Superior temporal gyrus (tissue), 1 donor: ENCODE measurements around the gene MYCBP.
"Not testable (repeated sequence)": the region's sequence is repeated elsewhere in the genome, so short reads cannot be mapped to it uniquely, and the experiment has no call there.

ENCODE experiments used
- DNase-seq: peaks from one replicate; pipeline ENCODE4 v3.0.0-alpha.2; 2016; ENCODE audit errors: extremely low spot score

Gene MYCBP

DNA sequence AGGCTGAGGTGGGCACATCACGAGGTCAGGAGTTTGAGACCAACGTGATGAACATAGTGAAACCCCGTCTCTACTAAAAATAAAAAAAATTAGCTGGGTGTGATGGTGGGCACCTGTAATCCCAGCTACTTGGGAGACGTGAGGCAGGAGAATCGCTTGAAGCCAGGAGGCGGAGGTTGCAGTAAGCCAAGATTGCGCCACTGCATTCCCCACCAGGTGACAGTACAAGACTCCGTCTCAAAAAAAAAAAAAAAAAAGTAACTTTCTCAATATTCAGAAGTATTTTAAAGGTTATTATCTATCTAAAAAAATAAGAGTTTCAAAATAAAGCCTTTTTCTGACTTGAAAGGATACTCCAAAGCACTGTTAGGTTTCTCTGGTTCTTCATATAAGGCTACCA, 5.9 kb downstream of the MYCBP start:
- no peak for DNase-seq

DNA sequence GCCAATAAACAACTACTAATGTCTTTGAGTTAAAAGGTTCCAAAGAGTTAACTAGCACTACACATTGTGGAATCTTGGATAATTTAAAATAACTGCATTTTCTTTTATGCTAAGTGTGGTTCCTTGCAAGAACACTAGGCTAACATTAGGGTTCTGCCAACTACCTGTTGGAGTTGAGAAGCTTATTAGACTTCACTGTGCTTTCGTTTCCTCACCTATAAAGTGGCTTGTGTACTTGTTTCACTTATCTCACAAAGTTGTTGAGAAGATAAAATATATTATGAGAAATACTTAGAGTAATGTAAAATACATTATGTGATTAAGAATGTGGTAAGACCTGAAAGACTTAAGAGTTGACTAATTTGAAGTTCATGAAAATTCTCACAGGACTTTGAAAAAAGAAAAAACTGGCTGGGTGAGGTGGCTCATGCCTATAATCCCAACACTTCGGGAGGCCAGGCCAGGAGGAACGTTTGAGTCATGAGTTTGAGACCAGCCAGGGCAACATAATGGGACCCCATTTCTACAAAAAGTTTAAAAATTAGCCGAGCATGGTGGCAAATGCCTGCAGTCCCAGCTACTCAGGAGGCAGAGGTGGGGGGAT, 7.9 kb downstream of the MYCBP start:
- DNase-seq = no peak

DNA sequence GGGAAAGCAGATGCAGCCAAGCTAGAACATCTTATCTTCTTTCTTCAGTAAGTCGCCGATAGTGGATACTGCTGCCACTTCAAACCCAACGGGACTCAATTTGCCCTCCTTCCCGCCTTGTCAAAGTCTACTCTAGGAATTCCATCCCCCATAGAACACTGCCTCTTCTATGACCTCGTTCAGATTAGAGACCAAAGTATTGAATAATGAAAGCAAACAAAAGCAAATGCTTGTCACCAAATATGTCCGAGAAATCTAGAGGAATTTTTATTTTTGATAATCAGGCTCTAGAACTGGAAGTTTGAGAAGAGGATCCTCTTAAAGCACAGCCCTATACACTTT, 12.7 kb downstream of the MYCBP start:
- DNase-seq = peak; percentile 53

DNA sequence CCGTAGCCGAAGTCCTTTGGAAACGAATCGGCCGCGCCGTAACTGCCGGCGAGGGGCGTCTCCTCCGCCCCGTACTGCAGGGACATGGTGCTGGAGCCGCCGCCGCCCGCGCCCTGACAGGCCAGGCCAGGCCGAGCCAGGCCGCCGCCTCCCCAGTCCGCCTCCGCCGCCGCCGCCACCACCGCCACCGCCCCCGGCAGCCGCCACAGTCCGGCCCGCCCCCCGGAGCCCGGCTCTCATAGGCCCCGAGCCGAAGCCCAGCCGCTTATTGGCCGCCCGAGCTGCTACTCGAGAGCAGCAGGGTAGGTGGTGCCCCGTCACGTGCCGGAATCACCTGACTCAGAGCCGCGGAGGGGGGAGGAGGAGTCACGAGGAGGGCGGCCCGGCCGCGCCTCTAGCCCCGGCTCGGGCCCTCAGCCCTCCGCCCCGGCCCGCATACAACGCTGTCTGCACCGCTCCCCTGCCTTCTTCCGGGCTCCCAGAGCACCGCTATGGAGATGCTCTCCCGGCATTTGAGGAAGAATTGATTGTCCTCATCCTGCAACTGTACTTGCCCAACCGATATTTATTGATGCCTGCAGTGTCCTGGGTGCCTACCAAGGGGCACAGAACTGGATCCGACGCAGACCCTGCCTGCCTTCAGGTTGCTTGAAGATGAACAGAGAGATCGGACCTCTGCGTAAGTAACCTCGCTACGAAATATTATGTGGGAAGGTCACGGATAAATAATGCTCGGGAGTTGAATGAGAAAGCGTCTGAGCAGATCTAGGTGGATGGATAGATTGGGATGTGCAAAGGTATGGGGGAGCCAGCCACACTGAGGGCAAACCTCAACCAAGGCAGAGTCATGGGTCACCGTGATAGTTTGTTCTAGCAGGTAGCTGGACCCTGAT, 13.3 kb downstream of the MYCBP start, which contains the start of gene RRAGC:
TSS of gene RRAGC (minus strand) at position 212 of the 893 bp plus-strand sequence. CDS start at position 86, 126 bp downstream.
- DNase-seq = peak; percentile 98

DNA sequence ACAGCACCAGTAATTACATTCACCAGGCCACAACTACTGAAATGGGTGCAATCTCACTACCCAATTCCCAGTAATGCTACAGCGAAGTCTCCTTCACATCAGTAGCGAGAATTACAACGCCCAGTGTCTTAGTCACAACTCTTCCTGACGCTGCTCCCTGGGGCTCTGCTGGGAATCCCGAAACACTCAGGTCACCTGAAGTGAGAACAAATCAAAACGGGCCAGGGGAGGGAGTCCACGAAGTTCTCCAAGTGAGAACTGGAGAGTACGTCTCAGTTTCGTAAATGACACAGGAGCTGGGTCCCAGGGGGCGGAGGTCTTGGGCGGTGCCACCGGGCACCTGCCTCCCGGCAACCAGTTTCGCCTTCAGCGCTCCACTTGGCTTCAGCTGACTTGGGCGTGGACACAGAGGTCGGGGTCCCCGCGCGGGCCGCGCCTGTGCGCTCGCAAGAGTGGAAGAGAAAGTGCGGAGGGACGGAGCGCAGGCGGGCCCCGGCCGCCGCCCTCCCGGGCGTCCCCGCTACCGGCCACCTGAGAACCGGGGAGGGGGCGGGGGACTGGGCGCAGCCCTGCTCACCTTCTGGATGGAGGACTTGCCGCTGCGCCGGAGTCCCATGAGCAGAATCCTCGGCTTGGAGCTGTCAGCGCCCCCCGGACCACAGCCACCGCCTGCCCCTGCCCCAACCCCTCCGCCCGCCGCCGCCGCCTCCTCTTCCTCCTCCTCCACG, 14.2 kb downstream of the MYCBP start:
- peak; percentile 20 for DNase-seq

GRCh38 chr1:38852780-38853179, 20.4 kb downstream of the MYCBP start:
- DNase-seq = no peak

DNA sequence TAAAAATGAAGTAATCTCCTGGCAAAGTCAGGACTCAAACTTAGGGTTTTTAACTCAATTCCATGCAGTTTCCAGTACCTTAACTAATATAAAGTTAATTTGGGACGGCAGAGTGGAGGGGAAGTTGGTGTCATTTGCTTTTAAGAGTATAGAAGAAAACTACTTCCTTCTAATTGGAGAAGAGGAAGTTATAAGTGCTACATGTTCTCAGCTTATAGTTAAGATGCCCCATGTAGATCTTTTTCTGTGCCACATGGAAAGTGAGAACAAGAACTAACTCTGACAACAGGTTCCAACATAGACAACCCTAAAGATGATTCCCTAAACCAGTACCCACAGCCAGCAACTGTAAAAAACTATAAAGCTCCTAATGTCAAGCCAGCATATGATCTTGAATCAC, 25.1 kb downstream of the MYCBP start:
- no peak for DNase-seq

DNA sequence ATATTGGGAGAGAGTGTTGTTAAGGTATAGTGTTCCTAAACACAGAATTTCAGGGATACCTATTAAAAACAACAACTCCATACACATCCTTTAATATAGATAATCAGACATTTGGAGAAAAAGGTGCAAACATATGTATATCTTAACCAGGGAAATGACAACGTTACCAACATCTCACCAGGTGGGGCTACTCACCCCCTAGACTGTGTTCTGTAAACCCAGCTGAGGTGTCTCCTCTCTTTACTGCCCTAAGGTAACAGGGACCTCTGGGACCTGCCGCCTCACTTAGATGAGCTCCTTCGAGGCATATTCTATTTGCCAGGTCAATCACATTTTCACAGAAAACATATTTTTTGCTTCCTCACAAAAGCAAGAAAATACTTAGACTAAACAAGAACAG, 26.9 kb downstream of the MYCBP start:
- DNase-seq = no peak

DNA sequence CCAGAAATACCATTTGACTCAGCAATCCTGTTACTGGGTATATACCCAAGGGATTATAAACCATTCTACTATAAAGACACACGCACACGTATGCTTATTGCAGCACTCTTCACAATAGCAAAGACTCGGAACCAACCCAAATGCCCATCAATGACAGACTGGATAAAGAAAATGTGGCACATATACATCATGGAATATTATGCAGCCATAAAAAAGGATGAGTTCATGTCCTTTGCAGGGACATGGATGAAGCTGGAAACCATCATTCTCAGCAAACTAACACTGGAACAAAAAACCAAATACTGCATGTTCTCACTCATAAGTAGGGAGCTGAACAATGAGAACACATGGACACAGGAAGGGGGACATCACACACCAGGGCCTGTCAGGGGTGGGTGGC, 28.1 kb downstream of the MYCBP start:
- DNase-seq = not testable (repeated sequence)

GRCh38 chr1:38840281-38840680, 32.9 kb downstream of the MYCBP start:
- no peak for DNase-seq

DNA sequence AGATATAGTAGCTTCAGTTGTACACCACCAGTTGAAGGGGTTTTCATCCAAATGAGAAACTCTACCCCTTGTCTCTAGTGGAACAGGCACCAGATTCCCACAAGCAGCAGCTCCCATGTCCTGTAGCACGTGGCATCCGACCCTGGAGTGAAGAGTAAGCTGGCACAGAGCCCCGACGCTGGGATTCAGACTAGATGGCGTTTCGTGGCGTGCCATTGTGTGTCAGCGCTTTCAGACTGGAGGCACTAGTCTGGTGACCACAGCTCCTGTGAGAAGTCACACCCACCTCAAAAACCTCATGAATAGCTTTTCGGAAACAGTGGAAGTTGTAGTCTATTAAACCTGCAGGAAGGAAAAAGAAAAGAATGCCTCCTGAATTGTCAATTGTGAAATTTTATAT, 33.8 kb downstream of the MYCBP start:
- DNase-seq = no peak

DNA sequence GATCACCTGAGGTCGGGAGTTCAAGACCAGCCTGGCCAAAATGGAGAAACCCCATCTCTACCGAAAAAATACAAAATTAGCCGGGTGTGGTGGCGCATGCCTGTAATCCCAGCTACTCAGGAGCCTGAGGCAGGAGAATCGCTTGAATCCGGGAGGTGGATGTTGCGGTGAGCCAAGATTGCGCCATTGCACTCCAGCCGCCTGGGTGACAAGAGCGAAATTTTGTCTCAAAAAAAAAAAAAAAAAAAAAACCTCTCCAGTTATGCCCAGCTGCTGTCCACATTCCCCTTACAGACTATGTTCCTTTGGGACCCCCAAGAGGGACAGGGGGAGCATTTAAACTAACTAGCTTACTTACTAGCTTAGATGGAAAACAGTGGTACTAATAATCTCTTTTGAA, 36.8 kb downstream of the MYCBP start:
- not testable (repeated sequence) for DNase-seq

GRCh38 chr1:38834937-38835827, 38.0 kb downstream of the MYCBP start:
- DNase-seq = peak; percentile 94

DNA sequence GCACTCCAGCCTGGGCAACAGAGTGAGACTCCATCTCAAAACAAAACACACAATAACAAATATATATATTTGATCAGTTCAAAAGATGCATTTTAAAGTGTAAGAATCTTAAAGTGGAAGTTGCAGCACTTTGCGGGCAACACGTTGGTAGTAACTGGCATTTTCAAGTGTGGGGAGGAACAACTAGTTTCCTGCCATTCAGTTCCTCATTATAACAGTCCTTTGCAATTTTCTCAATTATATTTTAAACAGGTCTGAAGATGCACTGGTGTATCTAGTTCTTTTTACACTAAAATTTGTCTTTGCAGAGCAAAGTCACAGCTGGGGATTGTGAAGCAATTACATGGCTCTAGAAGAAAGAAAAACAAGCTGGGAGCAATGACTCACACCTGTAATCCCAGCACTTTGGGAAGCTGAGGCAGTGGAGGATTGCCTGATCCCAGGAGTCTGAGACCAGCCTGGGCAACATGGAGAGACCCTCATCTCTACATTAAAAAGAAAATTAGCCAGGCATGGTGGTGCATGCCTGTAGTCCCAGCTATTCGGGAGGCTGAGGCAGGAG, 38.8 kb downstream of the MYCBP start:
- no peak for DNase-seq

- no peak for DNase-seq
Observed at GRCh38 chr1:38833146-38833545, 40.0 kb downstream of the MYCBP start.

GRCh38 chr1:38832370-38832734, 40.8 kb downstream of the MYCBP start:
- DNase-seq = no peak

DNA sequence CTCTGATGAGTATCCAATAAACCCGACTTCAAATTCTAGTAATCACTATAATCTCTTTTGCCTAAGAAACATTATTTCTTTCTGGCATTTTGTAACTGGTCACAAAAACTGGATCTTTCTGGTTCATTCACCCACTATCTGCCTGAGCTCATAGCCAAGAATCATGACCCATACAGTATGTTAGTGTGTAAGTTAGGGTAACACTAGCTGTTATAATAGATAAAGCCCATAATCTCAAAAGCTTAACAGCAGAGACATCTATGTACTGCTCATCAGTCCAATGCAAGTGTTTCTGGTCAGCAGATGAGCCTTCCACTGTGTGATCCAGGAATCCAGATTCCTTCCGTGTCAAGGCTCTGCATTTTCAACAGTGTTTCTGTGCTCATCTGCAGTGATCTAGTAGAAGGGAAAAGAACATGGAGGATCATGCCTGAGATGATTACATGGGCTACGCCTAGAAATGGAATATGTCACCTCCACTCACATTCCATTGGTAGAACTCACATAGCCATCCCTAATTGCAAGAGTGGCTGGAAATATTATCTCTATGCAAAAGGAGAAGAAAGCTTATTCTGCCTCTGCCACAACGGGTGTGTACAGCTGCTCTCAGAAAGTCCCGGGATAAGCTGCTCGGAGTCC, 41.3 kb downstream of the MYCBP start:
- DNase-seq = no peak

DNA sequence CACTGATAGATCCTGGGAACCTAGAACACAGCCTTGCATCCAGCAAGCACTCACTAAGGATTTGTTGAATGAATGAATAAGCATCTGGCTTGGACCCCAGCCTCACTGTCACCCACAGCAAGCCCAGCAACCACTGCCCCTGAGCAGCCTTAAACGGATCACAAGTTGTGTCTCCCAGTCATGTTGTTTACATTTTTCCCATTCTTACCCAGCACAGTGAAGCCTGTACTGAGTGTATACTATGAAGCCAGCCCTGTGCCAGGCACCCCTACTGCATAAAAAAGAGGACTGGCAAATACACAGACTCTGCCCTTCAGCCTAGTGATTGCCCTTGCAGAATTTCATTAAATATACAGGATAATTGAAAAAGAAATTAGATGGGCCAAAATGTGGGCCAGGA, 43.8 kb downstream of the MYCBP start:
- no peak for DNase-seq

- DNase-seq = no peak
Observed at GRCh38 chr1:38827318-38827717, 45.8 kb downstream of the MYCBP start.

GRCh38 chr1:38826886-38827285, 46.3 kb downstream of the MYCBP start:
- DNase-seq = no peak

DNA sequence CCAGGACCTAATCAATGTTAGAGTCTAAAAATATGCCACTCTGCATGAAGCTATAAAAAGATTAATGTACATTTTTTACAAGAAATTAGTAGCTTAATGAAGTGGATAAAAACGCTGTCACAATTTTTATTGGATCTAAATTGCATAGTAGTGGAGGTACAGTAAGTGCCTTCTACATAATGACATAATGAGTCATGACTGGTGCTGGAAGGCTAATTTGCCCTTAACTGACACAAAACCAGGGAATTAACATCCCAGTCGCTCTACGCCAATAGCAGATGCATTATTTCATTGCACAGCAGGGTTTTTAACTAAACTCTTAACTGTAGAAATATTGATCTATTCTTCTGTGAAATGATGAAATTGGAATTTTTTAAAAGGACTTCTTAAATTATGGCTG, 46.9 kb downstream of the MYCBP start:
- no peak for DNase-seq
